PC-3 (cell line): ENCODE data around the gene HECW1. TPM values are rescaled to one million over a fixed set of nuclear protein-coding genes. Genes with fewer than 3 reads are reported as not detected.
"Not testable (repeated sequence)": the region's sequence is repeated elsewhere in the genome, so short reads cannot be mapped to it uniquely, and the experiment has no call there.

Experiments used
- ATAC-seq: fragments of 200-7000 bp; cut with Tn5 transposase; 2 replicates; pipeline ENCODE4 v1.9.1; 2020; ENCODE audit warnings: mild to moderate bottlenecking, moderate library complexity
- Bru-seq: library from RNA; stranded (reverse); fragments of 400-500 nt; gene quantifications from one replicate; lab custom pipeline; 2021; lab: Mats Ljungman, UMichigan
- BruChase-seq, 2 experiments: library from RNA; stranded (reverse); fragments of 400-500 nt; gene quantifications; one replicate each; lab custom pipeline; 2021; lab: Mats Ljungman, UMichigan
- BruUV-seq: library from RNA; stranded (reverse); fragments of 400-500 nt; replicated peaks from 2 replicates; lab custom pipeline; 2021; lab: Mats Ljungman, UMichigan
- CTCF ChIA-PET: fragments of 300-600 bp; sonication (Branson Sonifier 250); formaldehyde crosslinking; loops from one replicate; lab custom pipeline; 2022; ENCODE audit warnings: antibody characterized with exemption; lab: Charles Lee
- POLR2A ChIA-PET: fragments of 300-600 bp; sonication (Branson Sonifier 250); formaldehyde crosslinking; loops from one replicate; lab custom pipeline; 2022; ENCODE audit warnings: antibody characterized with exemption; ENCODE audit not compliant: unreplicated experiment; lab: Charles Lee
- DNase-seq: peaks from one replicate; pipeline ENCODE4 v3.0.0-alpha.2; 2015
- H2AFZ ChIP-seq: fragments of 300-600 bp; sonication (generic); 2 replicates; pipeline ENCODE4 v1.6.0; 2016; ENCODE audit warnings: antibody characterized with exemption, low read length
- H3F3A ChIP-seq: fragments of 300-600 bp; sonication (generic); one replicate; pipeline ENCODE4 v1.6.0; 2017; ENCODE audit warnings: antibody characterized with exemption, low read length, control low read depth, mild to moderate bottlenecking; ENCODE audit not compliant: unreplicated experiment
- H3K27ac ChIP-seq: fragments of 300-600 bp; sonication (generic); 2 replicates; pipeline ENCODE4 v1.5.1; 2016; ENCODE audit warnings: mild to moderate bottlenecking, low read length
- H3K27me3 ChIP-seq: fragments of 300-600 bp; sonication (generic); 2 replicates; pipeline ENCODE4 v1.6.1; 2016; ENCODE audit warnings: low read length, mixed read lengths
- H3K36me3 ChIP-seq: fragments of 300-600 bp; sonication (generic); 2 replicates; pipeline ENCODE4 v1.6.1; 2016; ENCODE audit warnings: low read depth, mixed run types, low read length, mixed read lengths
- H3K4me1 ChIP-seq: fragments of 300-600 bp; sonication (generic); 2 replicates; pipeline ENCODE4 v1.5.1; 2016; ENCODE audit warnings: low read length; ENCODE audit not compliant: insufficient read depth
- H3K4me2 ChIP-seq: fragments of 300-600 bp; sonication (generic); 2 replicates; pipeline ENCODE4 v1.6.0; 2016; ENCODE audit warnings: low read length
- H3K4me3 ChIP-seq: fragments of 300-600 bp; sonication (generic); 2 replicates; pipeline ENCODE4 v1.5.1; 2016; ENCODE audit warnings: mild to moderate bottlenecking, low read length, mixed read lengths
- H3K79me2 ChIP-seq: fragments of 300-600 bp; sonication (generic); 2 replicates; pipeline ENCODE4 v1.6.1; 2017; ENCODE audit warnings: low read length, mixed read lengths
- H3K9ac ChIP-seq: fragments of 300-600 bp; sonication (generic); 2 replicates; pipeline ENCODE4 v1.6.0; 2016; ENCODE audit warnings: mild to moderate bottlenecking, low read length
- H3K9me2 ChIP-seq: fragments of 300-600 bp; sonication (generic); replicated peaks from 2 replicates; pipeline ENCODE4 v1.6.1; 2016; ENCODE audit warnings: mixed run types, low read length, mixed read lengths
- H3K9me3 ChIP-seq: fragments of 300-600 bp; sonication (generic); 2 replicates; pipeline ENCODE4 v1.6.1; 2016; ENCODE audit warnings: low read length, mixed read lengths
- H4K20me1 ChIP-seq: fragments of 300-600 bp; sonication (generic); 2 replicates; pipeline ENCODE4 v1.6.1; 2016; ENCODE audit warnings: low read length, mixed read lengths
- CTCF ChIP-seq: fragments of 300-600 bp; sonication (generic); conservative IDR thresholded peaks from 2 replicates; pipeline ENCODE4 v1.5.1; 2017; ENCODE audit warnings: antibody characterized with exemption, low read depth, mild to moderate bottlenecking, low read length
- EZH2 ChIP-seq: fragments of 300-600 bp; sonication (generic); IDR thresholded peaks from one replicate; pipeline ENCODE4 v1.6.1; 2017; ENCODE audit warnings: antibody characterized with exemption, mild to moderate bottlenecking, low read length; ENCODE audit not compliant: unreplicated experiment
- EZH2phosphoT487 ChIP-seq: fragments of 300-600 bp; sonication (generic); IDR thresholded peaks from 2 replicates; pipeline ENCODE4 v1.6.1; 2018; ENCODE audit warnings: mild to moderate bottlenecking, antibody characterized with exemption, low read length, borderline replicate concordance
- intact Hi-C: fragments of 100-400 bp; cut with micrococcal nuclease; formaldehyde crosslinking; loops from 2 replicates; pipeline ENCODE4 v1.9.0; 2023
- long read RNA-seq: library from polyadenylated mRNA; unstranded; transcript quantifications from one replicate; pipeline ENCODE4 v2.0.0, GENCODE V29; 2021; ENCODE audit not compliant: unreplicated experiment
- total RNA-seq: library from RNA; depleted of rRNA; stranded (reverse); fragments of >200 nt; gene quantifications from 2 replicates; pipeline ENCODE4 v1.2.3, GENCODE V29; 2014; rRNA removed

HECW1 gene
- 3.0 and 3.6 TPM in 2 replicates for total RNA-seq
- Bru-seq, nascent RNA = percentile 26 among the genes with signal in this experiment
- BruChase-seq, experiment 1, labeled RNA remaining after a 6-hour chase = percentile 17 among the genes with signal in this experiment
- percentile 17 among the genes with signal in this experiment for BruChase-seq, experiment 2, labeled RNA remaining after a 2-hour chase
- long read RNA-seq, partial matches to known transcripts = 0 of 3 reads
- long read RNA-seq, other reads (novel, unspliced or antisense) = 3 of 3 reads

GRCh38 chr7:43112459-43112940, at the start of gene HECW1:
HECW1 (plus strand) TSS chr7:43112647; CDS start chr7:43243906, 131,259 bp downstream.
- TF ChIP-seq EZH2phosphoT487 (0 out of 2 replicates have a peak, but pooled peaks have one; percentile 24), CTCF (no peak), EZH2 (peak; percentile 11)
- POLR2A ChIA-PET = no interaction called here
- H3K79me2 ChIP-seq = no peaks in the 10 kb centered on the region
- H3K9ac ChIP-seq = no peak within 1 kb of the TSS
- H3K4me1 ChIP-seq = peaks cover 5% of the 10 kb centered on the region; the same call in 1 of the 2 replicates
- no TSS peak for BruUV-seq
- H3K9me2 ChIP-seq = no peaks in the 10 kb centered on the region
- H3K27me3 ChIP-seq = peaks cover 67% of the 10 kb centered on the region
- no peaks in the 10 kb centered on the region for H3K36me3 ChIP-seq
- H2AFZ ChIP-seq = peak within 1 kb of the TSS; percentile 63
- H3K9me3 ChIP-seq = no peaks in the 10 kb centered on the region
- intact Hi-C loops = no loop called here
- no peak for DNase-seq
- H3K4me2 ChIP-seq = peak within 1 kb of the TSS; percentile 78
- no peak within 1 kb of the TSS for H3K27ac ChIP-seq
- 0 out of 2 replicates have a peak, but pooled peaks cover 2% of the 10 kb centered on the region for H4K20me1 ChIP-seq
- H3K4me3 ChIP-seq = peak within 1 kb of the TSS; percentile 58
- CTCF ChIA-PET = no interaction called here
- peak; percentile 5; the same call in 1 of the 2 replicates for ATAC-seq
- no peaks in the 10 kb centered on the region for H3F3A ChIP-seq

GRCh38 chr7:43071604-43072003, 40.8 kb upstream of the HECW1 start:
- H3K9ac ChIP-seq = no peak overlapping the region
- H4K20me1 ChIP-seq = no peaks in the 10 kb centered on the region
- DNase-seq = peak; percentile 25
- ATAC-seq = no peak
- POLR2A ChIA-PET = no interaction called here
- intact Hi-C loops = no loop called here
- H3K4me1 ChIP-seq = no peaks in the 10 kb centered on the region
- no peaks in the 10 kb centered on the region for H3K27me3 ChIP-seq
- no peaks in the 10 kb centered on the region for H3K9me2 ChIP-seq
- no peak overlapping the region for H3K27ac ChIP-seq
- peak; percentile 64 for TF ChIP-seq CTCF
- TF ChIP-seq EZH2phosphoT487 = no peak
- H3K4me3 ChIP-seq = no peak overlapping the region
- no peaks in the 10 kb centered on the region for H3K79me2 ChIP-seq
- BruUV-seq = no TSS peak
- CTCF ChIA-PET = interaction anchor here (0.6 kb wide), 1 partner anchor 797 kb away, joined by 4 read pairs; no protein-coding TSS in a partner anchor
- H3K4me2 ChIP-seq = no peak overlapping the region
- H3K9me3 ChIP-seq = no peaks in the 10 kb centered on the region
- no peaks in the 10 kb centered on the region for H3K36me3 ChIP-seq
- H3F3A ChIP-seq = no peaks in the 10 kb centered on the region
- no peak overlapping the region for H2AFZ ChIP-seq

GRCh38 chr7:43072530-43072929, 39.9 kb upstream of the HECW1 start:
- ChIA-PET POLR2A (no interaction called here), CTCF (no interaction called here)
- Histone ChIP-seq H3K9me3 (no peaks in the 10 kb centered on the region), H3K79me2 (no peaks in the 10 kb centered on the region), H3K27me3 (no peaks in the 10 kb centered on the region), H2AFZ (no peak overlapping the region), H3K9ac (no peak overlapping the region), H3K4me1 (peaks cover 2% of the 10 kb centered on the region), H3K4me3 (no peak overlapping the region), H3K27ac (no peak overlapping the region), H3K9me2 (no peaks in the 10 kb centered on the region), H4K20me1 (no peaks in the 10 kb centered on the region), H3K36me3 (no peaks in the 10 kb centered on the region), H3K4me2 (no peak overlapping the region), H3F3A (no peaks in the 10 kb centered on the region)
- DNase-seq (no peak), ATAC-seq (peak; percentile 53)
- TF ChIP-seq CTCF (no peak), EZH2 (no peak), EZH2phosphoT487 (no peak)
- intact Hi-C loops = no loop called here
- BruUV-seq = no TSS peak

- H3K27ac ChIP-seq, intact Hi-C loops, H3K4me2 ChIP-seq, H3F3A ChIP-seq, H3K36me3 ChIP-seq, ATAC-seq, DNase-seq, H3K79me2 ChIP-seq, H3K9me3 ChIP-seq, H4K20me1 ChIP-seq, H3K9me2 ChIP-seq, H3K27me3 ChIP-seq, H3K9ac ChIP-seq, POLR2A ChIA-PET, BruUV-seq, CTCF ChIA-PET, H3K4me3 ChIP-seq, H2AFZ ChIP-seq: not testable (repeated sequence)
- peaks cover 10% of the 10 kb centered on the region for H3K4me1 ChIP-seq
Measured at GRCh38 chr7:43073811-43074210, 38.6 kb upstream of the HECW1 start.
